T-helper 1 cell treated with Interleukin-12 subunit alpha and Interleukin-12 subunit beta and Interleukin-4 antibody, amounts not matched to agents 30 ng/mL and 1 ng/mL, for 36 hours (primary cell): ENCODE results near the gene RND2. TPM values are rescaled to one million over a fixed set of nuclear protein-coding genes. Genes with fewer than 3 reads are reported as not detected.

ENCODE experiments used
- intact Hi-C: fragments of 100-400 bp; cut with micrococcal nuclease; formaldehyde crosslinking; loops from one replicate; pipeline ENCODE4 v1.15.1; 2024
- total RNA-seq: library from RNA; stranded (reverse); gene quantifications from 2 replicates; pipeline ENCODE4 v1.2.3, GENCODE V29; 2022

Gene RND2
- total RNA-seq, 1 donor from 2014 or later = not detected

DNA sequence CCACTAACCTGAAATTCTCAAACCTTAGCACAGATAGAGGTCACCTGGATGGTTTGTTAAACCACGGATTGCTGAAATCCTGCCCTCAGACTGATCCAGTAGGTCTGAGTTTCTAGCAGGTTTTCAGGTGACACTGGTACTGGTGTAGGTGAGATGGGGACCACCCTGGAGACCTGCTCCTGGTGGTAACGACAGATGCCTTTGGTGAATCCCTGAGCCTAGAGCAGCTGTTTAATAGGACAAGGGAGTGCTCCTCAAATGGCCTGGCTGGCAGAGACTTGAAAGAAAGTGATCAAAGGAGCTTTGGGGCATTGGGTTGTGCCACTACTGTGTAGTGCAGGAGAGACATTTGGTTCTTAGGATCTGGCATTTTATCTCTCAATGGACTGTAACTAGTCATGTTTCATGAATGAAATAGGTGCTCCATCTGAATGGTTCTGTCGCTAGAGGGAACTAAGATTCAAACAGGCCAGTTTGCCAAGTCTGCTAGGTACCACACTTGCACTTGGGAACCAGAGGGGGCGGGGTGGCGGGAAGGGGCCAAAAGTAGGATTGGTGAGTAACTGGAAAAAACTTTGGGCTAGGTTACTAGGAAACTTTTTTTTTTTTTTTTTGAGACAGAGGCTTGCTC, 21.4 kb upstream of the RND2 start:
- intact Hi-C loops = no loop called here

DNA sequence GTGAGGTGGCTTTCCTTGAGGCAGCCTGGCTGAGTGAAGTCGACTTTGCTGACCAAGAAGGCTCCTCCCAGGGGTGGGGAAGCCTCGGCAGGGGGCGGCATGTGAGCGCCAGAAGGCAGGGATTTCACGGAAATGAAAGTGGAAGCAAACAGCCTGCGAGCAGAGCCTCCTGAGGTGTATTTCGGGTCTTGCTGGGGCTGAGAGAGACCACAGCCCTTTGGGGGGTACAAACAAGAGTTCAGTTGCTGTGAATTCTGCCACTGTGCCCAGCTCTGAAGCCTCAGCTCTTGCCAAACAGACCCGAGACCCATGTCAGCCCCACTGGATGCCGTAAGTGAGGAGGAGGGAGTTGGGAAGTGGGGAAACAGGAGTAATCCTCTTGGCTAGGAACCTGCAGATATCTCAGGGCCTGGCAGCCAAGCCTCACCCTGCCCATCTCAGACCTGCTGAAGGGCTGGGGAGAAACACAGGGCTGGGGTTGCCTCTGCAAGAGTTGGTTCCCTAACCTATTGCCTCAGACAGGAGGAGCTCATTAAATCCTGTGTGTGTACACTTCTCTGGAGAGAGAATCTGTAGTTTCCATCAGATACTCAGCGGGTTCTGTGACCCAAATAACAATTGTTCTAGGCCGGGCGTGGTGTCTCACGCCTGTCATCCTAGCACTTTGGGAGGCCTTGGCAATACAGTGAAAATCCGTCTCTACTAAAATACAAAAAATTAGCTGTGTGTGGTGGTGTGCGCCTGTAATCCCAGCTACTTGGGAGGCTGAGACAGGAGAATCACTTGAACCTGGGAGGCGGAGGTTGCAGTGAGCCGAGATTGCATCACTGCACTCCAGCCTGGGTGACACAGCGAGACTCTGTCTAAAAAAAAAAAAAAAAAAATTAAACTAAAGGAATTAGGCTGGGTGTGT, 18.1 kb upstream of the RND2 start, which contains the start of gene IFI35:
TSS of gene IFI35 (plus strand) at position 146 of the 913 bp plus-strand sequence. CDS start at position 310, 164 bp downstream.
- intact Hi-C loops = loop anchor here (1.0 to 2.0 kb wide), 7 partner anchors 9 to 353 kb away; partner anchors contain the start of genes AARSD1, BRCA1, PTGES3L and RPL27

DNA sequence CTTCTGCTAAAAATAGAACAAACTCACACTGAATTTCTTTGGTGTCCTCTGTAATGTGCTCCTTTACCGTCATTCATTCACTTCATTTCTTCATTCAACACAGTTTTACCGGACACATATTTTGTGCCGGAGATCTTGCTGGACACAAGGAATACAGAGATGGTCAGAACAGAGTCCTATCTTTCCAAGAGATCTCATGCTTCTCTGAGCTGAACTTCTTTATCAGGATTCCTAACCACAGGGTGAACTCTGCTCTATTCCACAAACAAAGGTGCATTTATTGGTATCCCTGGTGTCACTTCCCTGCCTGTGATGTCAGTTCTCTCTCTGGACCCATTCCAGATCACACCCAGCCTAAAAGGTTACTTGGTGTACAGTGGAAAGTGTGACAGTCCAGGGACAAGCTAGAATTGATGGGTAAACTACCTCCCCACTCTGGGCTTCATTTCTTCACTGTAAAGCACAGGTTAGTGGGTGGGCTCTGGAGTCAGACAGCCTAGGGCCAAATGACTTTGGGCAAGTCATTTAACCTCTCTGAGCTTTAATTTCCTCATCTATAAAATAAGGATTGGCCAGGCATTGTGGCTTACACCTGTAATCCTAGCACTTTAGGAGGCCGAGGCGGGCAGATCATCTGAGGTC, 14.2 kb upstream of the RND2 start:
- intact Hi-C loops = no loop called here

DNA sequence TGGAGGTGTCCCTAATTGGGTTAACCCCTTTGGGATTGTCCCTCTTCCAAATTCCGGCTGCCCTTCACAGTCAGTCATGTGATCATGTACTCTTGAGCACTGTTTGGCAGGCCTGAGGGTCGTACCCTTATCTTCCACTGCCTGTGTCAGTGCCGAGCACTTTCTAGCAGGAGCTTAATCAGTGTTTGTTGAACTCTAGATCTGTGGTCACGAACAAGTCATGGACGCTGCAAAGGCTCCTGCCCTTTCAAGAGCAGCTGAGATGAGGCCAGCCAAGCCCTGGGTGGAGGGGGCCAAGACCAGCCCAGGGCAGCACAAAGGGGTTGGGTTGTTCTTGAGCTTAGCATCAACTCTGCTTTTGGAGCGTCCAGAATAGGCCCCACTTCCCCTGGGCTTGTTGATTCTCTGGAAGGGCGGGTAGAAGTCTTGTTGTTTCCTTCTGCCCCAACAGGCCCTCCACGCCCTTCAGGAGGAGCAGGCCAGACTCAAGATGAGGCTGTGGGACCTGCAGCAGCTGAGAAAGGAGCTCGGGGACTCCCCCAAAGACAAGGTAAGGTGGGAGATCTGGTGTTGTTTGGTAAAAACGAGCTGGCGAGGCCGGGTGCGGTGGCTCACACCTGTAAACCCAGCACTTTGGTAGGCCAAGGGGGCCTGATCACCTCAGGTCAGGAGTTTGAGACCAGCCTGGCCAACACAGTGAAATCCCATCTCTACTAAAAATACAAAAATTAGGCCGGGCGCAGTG, 13.1 kb upstream of the RND2 start:
- intact Hi-C loops = no loop called here

DNA sequence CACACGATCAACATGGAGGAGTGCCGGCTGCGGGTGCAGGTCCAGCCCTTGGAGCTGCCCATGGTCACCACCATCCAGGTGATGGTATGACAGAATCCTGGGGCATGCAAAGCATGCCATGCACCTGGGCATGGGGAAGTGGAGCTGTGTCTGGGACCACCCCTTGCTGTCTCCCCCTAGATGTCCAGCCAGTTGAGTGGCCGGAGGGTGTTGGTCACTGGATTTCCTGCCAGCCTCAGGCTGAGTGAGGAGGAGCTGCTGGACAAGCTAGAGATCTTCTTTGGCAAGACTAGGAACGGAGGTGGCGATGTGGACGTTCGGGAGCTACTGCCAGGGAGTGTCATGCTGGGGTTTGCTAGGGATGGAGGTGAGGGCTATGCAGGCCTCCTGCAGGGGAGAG, 11.7 kb upstream of the RND2 start:
- intact Hi-C loops = no loop called here

DNA sequence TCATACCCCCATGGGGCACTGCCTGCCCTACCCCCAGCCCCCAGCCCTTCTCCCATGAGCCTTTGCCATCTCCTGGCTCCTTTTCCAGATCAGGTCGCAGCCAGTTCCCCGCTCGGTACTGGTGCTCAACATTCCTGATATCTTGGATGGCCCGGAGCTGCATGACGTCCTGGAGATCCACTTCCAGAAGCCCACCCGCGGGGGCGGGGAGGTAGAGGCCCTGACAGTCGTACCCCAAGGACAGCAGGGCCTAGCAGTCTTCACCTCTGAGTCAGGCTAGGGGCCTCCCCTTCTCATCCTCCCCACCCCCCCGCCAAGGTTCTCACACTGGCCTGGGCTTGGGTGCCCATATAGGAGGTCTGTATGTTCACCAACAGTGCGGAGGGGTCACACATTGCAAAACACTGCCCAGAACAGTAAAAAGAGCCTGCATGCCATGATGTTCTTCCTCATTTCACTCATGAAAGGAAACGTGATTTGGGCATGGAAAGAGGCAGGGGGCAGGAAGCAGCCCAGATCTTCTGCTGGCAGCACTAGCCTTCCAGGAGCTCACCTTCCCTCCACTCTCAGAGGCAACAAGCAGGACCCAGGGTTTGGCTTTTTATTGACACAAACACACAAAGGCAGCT, 10.9 kb upstream of the RND2 start:
- intact Hi-C loops = no loop called here

DNA sequence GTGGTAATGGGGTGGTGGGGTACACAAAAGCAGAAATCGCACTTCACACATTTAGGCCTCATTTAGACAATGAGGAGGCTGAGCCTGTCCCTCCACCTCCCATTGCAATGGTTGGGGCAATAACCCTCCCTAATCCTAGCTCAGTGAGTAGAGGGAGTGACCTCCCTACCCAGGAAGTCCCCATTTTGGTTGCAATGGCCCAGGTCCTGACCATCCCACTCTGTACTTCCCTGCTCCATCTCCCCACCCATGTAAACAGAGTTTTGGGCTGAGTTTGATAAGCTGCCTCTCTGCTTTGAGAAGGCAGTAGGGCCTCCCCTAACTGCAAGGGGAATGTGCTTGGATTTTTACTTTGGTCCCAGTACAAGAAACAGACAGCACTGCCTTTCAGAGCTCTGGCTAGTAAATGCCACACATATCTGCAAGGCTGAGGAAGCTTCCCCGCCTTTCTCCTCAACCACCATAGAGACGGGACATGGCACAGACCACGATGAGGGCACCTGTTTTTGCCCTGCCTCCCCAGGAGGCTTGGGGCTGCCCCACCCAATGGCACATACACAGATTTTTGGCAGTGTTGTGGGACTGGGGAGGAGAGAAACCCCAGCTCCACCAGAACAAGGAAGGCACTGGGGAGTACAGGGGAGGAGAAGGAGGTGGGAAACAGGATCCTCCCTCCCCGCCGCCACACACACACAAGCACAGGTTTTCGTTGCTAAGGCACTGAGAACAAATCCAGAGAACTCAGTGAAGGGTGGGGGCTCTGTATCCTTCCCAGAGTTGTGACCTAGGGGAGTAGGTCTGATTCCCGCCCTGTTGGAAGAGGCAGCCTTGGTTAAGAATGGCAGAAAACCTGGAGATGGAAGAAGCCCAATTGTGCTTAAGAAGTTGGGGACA, 10.1 kb upstream of the RND2 start:
- intact Hi-C loops = no loop called here

DNA sequence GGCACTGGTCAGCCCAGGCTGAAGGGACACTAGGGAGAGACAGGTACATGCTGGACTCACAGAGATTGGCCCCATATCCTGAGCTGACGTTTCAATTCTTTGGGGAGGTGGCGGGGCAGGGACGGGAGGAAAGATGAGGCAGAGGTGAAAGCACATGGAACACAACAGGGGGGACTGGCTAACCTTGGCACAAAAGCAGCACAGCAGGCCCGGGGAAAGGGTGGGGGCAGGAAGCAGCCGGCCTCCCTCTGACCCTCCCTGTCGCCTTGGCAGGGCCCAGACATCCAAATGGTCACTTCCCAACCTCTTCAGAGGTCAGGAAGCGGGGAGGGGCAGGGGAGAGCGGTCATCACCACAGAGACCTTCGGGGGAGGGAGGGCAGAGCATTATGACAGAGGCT, 9.5 kb upstream of the RND2 start:
- intact Hi-C loops = no loop called here

DNA sequence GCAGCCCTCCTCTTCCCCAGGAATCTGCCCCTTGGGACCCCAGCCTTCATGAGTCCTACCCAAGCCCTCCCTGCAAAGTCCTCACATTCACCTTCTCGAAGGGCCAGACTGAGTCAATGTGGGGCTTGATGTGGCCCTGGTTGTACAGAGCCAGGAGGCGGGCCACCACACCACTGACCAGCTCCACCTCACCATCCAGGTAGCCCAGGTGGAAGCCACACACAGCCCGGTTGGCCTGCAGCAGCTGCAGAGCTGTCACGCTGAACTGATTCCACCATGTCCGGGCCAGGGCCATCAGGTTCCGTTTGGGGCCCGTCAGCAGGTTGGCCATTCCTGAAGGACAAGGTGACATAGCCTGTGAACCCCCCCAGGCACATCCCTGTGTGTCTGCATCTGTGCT, 8.8 kb upstream of the RND2 start:
- intact Hi-C loops = no loop called here

DNA sequence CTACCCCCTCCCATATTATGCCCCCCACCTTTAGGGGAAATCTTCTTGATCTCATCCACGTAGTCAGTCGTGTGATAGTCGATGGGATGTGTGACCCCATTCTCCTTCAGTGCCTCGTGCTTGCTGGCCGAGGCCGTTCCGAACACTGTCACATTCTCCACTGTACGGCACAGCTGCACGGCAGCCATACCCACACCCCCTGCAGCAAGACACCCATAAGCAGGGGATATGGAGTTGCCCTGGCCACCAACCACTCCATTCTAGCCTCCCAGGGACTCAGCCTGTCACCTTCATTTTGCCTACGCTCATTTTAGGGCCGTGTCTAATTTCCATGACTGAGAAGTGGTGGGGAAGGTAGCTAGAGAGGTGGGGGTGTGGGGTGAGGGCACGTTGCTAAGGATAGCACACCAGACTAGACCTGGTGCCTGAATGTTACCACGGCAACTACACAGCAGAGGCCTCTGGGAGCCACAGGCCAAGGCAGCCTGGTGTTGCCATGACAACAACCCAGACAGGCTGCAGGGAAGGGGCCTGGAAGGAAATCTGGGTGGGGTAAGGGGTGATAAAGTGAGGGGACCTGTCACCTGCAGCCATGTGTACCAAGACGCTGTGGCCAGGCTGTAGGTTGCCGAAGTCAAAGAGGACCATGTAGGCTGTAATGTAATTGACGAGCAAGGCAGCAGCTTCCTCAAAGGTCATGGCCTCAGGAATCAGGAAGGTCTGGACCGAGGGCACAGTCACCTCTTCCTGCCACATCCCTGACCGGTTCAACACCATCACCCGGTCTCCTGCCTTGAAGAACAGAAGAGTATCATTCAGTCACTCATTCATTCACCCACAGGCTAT, 6.8 kb upstream of the RND2 start:
- intact Hi-C loops = no loop called here

DNA sequence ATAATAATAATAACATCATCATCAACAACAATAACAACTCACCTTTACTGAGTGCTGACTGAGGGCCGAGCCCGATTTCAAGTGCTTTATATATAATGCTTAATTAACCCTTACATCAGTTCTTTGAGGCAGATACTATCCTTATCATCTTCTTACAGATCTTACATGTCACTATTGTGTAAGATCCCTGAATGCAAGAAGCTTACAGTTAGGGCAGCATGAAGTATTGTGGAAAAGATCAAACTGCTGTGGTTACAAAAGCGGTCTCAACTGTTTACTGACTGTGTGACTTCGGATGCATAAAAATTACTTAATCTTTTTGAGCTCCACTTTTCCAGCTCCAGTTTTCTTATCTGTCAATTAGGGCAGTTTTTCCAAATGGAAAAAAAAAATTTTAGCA, 6.1 kb upstream of the RND2 start:
- intact Hi-C loops = no loop called here

DNA sequence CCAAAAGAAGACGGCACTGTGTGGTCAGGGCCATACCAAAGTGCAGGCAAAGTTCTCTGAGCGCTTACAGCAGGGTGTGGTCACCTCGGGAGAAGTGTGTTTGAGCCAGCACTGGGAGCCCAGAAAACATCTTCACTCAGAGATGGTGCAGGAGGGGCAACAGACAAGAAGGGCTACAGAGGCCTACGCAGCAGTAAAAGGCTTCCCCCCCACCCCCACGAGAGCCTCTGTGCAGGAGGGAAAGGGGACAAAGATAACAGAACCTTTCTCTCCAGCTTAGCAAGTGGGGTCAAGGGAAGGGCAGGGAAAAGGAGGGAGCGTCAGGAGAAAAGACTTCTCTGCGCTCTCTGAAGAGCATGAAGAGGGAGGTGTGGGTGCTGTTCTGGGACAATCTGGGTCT, 5.6 kb upstream of the RND2 start:
- intact Hi-C loops = no loop called here

DNA sequence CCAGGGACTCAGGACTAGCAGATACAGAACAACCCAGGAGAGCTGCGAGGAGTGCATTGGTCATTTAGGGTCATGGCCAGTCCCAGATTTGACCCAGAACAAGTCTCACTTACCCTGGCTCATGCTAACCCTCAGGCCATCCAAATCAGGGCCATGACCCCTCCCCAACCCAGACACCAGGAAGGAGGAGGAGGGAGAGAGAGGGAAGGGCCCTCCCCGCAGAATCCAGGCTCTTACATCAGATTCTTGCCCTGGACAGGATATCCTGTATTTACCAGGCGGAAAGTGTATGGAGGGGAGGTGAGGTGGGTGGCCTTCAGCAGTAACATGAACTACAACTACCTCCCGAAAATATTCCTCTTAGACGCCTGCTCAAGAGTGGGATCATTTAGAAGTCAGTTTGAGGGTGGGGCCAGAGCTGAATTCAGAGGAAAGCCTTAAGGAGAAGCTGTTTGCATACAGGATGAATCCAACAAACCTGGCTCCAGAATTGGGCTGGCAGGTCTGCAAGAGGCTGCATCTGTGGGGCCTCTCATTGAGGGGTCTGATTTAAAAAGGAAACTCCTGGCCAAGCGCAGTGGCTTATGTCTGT, 4.9 kb upstream of the RND2 start:
- intact Hi-C loops = loop anchor here (1.0 kb wide), 1 partner anchor 14 kb away; the partner anchor contains the start of gene IFI35

DNA sequence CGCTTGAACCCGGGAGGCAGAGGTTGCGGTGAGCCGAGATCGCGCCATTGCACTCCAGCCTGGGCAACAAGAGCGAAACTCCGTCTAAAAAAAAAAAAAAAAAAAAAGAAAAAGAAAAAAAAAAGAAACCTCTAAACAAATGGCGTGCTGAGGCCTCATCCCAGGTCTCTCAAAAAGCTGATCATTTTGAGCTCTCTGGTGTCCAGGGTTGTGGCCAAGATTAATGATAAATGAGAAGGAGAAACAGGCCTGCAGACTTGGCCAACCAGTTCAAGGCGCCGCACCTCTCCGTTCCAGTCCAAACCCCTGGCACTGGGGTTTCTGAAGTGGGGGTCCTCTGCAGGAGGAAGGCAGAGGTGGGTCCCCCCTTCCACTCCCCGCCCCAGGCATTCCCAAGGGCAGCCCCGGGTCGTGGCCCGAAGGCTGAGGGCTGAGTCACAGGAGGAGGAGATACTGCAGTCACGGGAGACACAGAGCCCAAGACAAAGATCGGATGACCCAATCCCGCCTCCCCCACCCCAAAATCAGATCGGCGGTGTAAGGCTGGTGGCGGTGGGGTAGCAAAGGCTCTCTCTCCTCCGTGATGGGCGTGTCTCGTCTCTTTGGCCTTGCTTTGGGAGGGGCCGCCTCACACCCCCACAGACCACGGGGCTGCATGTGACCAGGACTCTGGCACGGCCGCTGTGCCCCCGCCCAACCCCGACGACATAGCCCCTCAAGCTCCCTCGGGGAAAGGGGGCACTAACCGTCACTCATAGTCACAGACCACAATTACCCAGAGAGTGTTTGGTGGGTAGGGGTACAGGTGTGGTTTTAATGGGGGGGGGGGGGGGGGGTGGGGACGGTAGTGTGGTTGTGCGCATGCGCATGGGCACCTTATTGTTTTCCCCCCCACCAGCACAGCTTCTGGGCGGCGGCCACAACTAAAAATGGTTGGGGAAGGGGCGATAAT, 4.0 kb upstream of the RND2 start:
- intact Hi-C loops = loop anchor here (1.0 kb wide), 1 partner anchor 15 kb away; the partner anchor contains the start of gene IFI35

DNA sequence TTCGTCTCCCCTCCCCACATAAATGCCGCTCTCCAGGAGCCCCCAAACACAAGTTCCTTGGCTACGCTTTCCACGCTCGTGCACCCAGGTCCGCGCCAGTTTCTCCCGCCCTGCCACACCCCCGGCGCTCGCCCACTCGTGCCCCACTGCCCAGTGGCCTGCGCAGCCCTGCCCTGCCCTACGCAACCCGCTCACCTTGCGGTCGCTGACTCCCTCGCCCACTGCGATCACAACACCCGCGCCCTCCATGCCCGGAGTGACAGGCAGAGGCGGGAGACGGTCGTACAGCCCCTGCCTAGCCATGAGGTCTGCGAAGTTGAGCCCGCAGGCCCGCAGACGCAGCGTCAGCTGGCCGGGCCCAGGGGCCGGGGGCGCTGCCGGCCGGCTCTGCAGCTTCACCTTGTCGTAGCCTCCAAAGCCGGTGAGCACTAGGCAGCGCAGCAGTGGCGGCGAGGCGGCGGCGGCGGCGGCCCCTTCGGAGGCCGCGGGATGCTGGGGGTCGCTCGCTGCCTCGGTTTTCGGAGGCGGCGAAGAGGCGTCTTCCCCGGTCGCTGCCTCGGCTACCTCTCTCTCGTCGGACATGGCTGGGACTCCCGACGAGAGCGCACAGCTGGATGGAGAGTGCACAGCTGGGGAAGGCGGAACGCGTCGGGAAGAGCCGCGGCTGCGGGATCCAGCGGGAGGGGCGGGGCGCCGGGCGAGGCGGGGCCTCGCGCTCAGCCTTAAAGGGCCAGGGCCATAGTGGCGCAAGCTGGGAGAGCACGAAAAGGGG, 3.1 kb upstream of the RND2 start, which contains the start of gene VAT1:
TSS of gene VAT1 (minus strand) at position 645 of the 772 bp plus-strand sequence. CDS start at position 582, 63 bp downstream.
- intact Hi-C loops = no loop called here

DNA sequence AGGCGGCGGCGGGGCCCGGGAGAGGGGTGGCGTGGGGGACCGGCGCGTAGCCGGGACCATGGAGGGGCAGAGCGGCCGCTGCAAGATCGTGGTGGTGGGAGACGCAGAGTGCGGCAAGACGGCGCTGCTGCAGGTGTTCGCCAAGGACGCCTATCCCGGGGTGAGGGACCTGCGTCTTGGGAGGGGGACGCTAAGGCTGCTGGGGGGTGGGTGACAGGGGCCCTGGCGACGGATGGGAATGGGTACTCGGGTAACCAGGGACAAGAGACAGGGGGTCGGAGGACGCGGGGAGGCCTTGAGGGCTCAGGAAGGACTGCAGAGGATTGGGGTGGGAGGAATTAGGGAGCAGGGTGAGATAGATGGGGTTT, 243 bp downstream of the RND2 start:
- intact Hi-C loops = no loop called here
